Hepatic stellate cell (primary cell): Measurements from ENCODE around the gene TRMT44.

Source experiments
- DNase-seq: peaks from one replicate; pipeline ENCODE4 v3.0.0; 2011; ENCODE audit warnings: low spot score

Gene TRMT44

DNA sequence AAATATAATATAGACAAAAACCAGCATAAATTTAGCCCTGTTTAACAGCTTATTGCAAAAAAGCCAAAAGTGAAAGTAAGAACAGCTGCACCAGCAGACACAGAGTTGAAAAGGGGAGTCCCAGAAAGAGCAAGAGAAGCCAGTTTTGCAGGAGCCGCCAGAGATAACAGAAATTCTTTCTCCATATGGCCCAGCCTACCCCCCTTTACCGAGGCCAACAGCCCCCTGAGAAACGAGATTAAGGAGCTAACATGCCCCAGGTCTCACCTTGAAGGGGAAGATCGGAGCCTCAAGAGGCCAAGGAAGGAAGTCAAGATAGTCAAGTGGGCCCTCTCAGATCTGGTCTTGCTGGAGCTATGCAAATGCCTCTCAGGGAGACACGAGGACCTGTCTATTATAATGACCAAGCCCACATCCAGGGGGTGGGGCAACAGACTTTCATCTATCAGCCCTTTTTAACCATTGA, 4.9 kb upstream of the TRMT44 start:
- DNase-seq = peak; percentile 25

DNA sequence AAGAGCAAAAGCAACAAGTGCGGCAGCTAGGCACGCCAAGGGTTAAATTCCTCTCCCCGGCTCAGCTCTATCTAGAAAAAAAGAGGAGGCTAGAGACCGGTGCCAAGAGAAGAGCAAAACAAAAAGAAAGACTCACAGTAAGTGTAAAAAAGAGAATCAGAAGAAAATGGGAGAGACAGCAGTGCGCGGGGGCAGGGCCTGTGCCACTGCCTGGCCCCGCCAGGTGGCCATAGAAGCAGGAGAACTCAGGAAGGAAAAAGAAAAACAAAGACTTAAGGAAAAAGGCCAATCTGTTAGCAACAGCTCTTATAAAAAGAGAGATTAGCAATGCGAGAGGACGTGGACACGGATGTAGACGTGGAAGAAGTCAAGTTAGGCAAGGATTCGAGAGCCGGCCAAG, 3.3 kb upstream of the TRMT44 start:
- DNase-seq = no peak

DNA sequence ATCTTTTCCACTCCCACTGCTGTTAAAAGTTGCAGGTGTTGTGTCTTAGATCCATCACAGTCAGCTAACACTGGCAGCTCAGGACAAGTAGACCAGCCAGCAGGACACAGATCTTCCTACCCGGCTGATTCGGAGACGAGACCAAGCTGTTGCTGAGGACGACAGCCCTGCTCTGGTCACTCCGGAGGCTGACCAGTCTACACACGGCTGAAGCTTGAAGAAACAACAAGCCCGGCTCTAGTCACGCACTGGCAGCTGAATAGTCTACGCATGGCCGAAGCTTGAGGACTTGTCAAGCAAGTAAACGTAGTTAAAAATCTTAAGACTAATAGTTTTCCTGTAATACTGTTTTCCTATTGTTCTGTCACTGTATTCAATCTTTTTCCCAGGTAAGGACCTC, 1.8 kb upstream of the TRMT44 start:
- DNase-seq = no peak

DNA sequence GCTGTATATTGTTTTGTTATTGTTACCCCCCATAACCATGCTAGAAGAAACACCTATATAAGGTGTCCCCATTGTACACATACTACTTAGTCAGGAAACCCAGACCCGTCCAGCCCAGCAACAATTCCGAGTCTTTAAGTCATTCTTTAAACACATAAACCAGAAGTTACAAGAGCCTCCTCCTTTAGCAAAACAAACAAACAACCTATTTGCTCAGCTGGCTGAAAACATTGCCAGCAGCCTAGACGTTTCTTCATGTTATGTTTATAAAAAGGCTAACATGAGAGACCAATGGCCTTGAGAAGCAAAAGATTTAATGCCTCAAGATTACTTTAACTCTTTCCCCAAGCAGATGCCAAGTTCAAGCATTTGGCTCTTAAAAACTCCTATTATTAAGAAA, 1.4 kb upstream of the TRMT44 start:
- DNase-seq = no peak

DNA sequence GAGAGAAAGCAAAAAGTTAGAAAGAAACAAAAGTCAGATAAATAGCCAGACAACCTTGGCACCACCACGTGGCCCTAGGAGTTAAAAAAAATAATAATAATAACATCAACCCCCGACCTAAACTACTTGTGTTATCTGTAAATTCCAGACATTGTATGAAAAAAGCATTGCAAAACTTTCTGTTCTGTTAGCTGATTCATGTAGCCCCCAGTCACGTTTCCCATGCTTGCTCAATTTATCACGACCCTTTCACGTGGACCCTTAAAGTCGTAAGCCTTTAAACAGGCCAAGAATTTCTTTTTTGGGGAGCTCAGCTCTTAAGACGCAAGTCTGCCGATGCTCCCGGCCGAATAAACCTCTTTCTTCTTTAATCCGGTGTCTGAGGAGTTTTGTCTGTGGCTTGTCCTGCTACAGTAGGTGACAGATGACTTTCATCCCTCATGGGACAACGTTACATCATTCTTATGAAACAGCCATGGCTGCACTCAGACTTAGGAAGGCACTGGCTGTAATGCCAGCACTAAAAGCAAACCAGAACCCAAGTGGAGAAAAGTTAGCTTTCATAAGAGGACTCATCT, 574 bp upstream of the TRMT44 start:
- DNase-seq = no peak

DNA sequence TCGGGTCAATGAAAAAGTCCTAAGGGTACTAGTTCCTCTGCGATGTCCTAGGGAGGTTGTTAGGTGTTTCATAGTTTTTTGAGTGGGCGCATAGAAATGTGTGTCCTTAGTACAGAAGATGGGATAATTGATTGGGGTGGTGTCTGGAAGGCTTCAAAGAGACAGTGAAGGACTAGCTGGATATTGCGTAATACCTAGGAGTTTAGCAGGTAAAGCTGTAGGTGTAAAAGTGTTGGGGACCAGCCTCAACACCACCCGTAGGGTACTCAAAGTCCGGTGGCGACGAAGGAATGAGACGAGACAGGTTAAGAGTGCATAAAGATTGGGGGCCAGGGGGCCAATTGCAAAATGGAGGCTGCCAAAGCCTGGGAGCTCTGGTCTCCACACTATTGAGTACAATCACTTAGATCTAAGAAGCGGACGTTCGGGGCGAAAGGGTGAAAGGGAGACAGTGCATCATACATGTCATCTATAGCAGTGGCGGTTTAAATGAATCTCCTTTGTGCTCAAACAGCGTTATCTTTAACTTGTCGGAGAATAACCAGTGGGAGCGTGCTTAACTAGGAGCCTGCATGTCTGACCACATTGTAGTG, 1.0 kb downstream of the TRMT44 start:
- no peak for DNase-seq

DNA sequence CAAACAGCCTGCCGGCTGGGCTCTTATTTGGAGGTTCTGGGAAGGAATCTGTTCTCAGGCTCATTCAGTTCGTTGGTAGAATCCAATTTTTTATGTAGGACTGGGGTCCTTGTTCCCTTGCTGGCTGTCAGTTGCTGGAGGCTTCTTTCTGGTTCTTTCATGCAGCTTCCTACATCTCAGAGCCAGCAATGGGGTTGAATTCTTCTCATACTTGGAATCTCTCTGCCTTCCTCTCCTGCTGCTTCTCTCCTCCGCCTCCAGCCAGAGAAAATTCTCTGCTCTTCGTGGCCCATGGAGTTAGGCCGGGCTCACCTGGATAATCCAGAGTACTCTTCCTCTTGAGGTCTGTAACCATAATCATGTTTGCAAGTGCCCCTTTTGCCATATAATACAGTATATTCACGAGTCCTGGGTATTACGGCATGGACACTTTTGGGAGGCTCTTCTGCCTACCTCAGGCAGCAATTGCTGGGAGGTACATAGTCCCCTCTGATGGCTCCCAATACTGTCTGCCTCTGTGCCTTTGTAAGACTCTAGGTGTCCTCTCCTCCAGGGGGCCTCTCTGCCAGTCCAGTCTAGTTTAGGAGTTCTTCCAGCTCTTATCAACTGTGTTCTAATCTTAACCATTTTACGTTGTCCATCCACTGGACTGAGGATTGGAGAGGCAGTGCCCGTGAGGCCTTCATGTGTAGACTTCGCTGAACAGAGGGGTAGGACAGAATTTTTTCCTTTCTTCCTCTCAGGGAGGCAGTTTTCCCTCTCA, 2.2 kb downstream of the TRMT44 start:
- DNase-seq = no peak

DNA sequence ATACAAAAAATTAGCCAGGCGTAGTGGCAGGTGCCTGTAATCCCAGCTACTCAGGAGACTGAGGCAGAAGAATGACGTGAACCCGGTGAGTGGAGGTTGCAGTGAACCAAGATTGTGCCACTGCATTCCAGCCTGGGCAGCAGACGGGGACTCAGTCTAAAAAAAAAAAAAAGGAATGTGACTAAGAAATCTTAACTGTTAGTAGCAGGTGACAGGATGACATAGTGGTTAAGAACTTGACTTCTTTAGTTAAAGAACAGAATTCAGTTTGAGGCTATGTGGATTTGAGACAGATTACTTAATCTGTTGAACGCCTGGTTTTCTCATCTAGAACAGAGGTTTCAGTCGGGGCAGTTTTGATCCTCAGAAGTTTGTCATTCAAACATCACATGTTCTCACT, 3.2 kb downstream of the TRMT44 start:
- no peak for DNase-seq

DNA sequence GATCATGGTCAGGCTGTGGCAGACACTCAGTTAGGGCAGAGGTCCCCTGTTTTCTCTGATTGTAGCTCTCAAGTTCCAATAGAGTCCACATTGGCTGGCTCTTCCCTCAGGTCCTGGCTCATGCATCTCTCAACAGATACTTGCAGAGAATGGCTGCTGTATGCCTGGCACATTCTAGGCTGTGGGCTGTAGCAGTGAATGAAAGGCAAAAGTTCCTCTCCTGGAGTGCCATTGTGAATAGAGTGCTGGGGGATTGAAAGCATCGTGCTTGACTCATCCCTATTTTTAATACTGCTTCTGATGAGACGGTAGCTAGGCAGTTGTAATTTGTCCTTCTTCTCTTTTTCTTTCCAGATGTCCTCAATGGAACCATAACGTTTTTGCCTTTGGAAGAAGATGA, 5.5 kb downstream of the TRMT44 start:
- no peak for DNase-seq

DNA sequence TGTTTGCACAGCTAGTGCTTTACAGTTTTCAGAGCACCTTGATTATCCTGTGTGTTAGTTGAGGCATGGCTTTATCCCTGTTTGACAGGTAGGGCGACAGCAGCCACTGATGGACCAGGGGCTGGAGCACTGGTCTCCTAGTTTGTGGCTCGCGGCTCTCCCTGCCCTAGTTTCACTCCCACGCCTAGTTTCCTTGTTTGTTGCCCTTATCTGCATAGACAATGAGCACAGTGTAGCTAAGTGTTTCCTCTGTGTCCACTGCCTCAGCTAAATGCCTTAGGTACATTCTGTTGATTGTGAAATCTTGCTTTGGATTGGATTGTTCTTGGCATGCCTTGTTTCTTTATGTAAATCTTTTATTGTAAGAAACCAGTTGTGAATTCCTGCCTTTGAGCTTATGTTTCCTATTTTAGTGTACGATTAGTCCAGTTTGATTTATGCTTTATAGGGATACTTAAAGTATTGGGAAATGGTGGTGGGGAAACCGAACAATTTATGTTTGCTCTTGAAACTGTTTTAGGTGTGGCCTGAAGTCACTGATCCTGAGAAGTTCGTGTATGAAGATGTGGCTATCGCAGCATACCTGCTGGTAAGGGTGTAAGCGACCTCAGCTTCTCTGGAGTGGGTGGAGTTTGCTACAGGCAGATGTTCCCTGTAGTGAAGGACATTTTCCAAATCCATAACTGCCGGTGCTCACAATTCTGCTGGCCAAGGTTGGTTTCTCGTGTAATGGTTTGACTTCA, 11.0 kb downstream of the TRMT44 start:
- DNase-seq = no peak

DNA sequence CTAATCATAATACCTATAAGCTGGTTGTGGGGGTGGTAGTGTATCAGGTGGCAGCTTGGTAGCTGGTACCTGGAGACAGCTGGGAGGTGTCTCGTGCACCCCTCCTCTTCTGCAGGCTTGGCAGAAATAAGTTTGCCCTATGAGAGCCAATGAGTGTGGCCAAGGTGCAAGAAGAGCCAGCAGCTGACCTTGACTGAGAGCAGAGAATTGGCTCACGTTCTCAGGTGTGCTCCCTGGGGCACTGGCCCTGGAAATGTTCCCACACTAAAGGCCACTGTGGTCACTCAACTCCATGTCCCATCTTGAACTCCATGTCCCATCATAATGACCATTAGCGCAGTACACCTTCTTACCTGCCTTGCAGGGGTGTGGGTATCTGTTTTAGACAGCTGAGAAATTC, 13.4 kb downstream of the TRMT44 start:
- DNase-seq = no peak

DNA sequence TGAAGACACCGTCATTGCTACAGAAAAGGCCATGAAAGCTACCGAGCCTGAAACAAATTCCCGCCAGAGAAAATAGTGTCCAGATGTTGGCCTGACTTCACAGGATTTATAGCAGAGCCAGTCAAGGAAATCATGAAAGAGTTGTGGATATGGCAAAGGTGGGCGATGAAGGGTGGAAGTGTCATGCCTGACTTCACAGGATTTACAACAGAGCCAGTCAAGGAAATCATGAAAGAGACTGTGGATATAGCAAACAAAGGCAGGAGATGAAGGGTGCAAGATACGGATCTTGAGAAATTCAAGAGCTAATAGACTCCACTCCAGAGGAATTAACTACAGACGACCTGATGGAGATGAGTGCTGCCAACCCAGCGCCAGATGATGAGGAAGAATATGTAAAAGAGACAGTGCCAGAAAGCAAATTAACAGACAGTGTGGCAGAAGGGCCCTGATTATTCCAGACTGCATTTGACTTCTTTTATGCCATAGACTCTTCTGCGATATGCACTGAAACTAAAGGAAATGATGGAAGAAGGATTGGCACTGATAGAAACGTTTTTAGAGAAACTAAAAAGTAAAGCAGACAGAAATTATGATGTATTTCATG, 17.2 kb downstream of the TRMT44 start:
- no peak for DNase-seq

DNA sequence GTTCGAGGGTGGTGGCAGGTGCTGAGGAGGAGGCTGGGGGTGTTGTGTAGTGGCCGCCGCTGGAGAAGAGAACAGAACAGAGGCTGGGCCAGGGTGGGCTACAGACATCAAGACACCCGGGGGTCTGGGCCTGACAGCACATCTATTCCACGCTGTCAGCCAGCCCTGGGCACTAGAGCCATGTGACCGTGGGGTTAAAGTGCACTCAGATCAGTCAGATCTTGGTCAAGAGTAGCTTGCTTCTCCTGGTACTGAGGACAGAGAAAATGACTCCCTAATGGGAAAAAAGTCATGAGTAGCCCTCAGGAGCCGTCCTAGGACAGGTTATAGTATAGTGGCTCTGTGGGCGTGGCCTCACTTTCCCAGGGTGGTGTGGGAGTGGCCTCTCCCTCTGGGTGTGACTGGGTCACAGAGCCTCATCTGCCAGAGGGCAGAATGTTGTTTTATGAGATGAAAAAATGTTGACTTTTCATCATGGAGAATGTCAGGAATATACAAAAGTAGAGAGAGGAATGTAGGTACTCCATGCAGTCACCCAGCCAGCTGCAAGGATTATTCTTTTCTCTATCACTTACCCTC, 19.4 kb downstream of the TRMT44 start:
- DNase-seq = no peak

DNA sequence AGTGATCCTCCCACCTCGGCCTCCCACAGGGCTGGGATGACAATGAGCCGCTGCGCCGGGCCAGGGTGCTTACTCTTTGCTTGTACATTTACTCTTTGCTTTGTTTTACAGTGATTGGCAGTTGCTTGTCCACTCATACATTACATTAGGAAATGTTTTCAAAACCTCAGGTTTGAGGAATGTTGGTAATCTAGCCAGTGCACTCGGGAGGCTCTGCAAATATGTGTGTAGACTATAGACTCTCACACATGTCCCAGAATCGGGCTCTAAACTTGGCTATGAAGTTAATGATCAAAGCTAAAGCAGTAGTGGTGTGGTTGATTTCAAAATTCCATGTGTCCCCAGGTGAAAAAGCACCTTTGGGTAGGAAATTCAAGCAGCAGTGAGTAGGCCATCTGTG, 20.5 kb downstream of the TRMT44 start:
- no peak for DNase-seq

DNA sequence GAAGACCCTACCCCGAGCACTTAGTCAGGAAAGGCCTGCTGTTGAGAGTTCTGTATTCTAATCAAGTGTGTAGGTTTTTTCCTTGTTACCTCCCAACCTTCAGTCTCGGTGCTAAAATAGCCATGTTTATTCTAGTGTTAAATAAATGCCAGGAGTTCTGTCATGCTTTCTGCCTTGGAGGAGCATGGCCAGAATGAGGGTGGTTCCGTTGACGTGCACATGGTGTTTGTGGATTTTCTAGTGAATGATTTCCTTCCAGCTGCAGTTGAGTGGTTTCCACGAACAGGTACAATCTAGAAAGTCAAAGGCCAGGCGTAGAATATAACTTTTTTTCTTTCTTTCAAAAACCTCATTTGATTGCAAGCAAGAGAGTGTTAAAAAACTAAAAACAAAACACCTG, 21.0 kb downstream of the TRMT44 start:
- no peak for DNase-seq

DNA sequence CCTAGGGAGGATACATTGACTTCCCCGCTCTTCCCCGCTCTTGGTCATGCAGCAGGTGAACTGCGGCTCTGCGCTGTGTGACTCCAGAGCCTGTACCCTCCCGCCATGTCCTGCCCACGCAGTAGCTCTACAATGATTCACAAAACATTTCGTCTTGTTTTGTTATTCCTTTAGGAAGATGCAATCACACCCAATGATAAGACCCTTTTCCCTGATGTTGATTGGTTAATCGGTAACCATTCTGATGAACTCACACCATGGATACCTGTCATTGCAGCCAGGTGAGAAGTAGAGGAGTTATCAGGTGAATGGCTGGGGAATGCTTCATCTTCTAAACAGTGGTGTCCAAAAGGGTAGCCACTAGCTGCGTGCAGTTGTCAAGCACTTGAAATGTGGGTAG, 23.2 kb downstream of the TRMT44 start:
- no peak for DNase-seq

DNA sequence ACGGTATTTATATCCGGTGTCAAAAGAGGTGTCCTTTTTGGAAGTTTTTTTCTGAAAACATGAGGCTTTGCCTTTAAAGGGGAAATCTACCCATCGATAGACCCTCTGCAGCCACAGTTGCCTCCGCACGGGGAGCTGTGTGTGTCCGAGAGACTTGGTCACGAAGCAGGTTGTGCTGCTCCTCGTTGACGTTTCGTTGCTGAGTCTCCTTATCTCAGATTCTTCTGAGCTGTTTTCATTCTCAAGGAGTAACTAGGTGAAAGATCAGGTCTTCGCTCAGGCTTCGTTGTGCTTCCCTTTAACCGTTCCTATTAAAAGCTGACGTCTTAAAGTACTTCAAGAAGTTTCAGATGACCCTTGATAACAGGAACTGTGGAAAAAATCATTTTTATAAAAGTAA, 23.8 kb downstream of the TRMT44 start:
- DNase-seq = no peak

DNA sequence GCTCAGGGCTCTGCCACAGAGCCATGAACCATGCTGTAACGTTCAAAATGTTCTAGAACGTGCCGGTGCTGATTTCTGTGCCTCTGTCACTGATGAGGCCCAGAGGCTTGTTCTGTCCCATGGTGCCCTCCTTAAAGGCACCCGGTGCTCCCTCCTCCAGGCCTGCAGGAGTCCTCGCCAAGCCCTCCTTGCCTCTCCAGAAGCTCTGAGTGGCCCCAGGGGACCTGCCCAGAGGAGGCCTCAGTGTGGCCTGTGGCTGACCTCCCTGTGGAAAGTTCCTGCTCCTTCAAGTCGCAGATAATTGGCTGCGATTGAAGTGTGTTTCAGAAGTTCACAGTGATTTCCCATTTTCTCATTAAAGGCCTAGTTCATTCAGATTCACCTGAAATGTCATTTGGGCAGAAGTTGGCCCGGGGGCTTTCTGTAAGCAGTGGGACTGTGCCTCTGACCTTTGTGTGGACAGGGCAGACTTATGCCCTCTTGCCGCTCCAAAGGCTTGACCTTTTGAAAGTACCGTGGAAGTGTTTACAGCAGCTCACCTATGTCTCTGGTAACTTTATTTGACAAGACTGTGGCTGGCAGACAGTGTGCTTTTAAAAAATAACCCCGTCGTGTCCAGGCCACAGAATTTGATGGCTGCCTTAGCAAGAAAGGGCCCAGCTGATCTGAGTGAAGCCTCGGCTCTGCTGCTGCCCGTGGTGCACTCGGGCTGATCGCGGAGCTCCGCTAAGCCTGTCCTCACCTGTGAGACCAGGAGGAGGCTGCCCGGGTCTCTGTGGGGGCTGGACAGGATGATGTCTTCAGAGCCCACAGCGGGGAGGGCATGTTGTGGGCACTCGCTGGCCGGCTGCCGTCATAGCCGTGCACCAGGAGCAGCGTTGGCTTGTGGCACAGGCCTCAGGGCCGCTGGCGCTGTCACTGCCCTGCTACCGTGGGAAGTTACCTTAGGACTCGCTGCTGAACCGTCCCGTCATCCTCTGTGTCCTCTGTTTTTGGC, 25.3 kb downstream of the TRMT44 start:
- DNase-seq = no peak

DNA sequence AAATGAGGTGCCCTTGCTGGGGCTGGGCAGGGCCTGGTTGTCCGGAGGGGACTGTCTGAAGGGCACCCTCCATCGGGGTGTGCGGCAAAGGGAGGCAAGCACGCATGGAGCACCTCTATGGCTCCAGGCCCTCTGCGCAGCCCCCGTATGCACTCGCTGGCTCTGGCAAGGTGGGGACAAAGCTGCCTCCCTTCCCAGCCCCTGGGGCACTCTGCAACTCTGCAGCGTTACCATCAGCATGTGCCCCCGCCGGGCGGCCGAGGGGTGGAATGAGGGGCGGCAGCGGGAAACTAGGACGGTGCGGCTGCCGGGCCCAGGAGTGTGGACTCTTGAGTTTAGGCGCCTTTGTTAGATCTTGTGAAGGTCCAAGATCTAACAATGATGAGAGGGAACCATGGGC, 26.4 kb downstream of the TRMT44 start:
- no peak for DNase-seq

DNA sequence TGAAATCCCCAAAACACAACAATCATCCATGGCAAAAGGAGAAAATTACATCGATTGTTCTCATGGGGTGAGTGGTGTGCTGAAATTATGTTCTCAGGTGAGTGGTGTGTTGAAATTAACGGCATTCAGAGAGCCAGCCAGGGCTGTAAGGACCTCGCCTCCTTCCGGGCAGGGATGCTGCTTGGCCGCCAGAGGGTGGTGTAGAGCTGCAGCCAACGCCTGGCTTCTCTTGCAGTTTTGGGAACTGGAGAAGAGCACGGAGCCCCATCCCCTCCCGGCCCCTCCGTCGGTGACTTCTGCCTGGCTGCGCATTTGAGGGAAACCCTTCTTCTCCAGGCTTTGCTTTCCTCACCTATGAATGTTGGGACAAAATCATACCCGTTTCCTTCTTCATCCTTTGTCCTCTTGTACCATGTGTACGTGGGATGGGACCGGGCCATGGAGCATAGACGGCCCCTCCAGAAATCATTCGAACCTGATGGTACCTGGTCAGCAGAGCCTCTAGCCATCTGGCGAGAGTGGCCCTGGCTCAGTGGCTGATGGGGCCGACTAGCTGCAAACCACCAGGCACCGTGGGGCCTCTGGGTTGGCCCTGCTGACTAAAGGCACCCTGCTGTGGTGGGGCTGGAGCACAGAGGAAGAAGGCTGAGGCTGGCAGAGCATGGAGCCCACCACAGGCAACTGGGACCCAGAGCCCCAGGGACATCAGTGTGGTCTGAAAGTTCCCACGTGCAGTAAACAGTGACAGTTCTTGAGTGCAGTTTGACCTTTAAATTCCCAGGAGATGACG, 28.4 kb downstream of the TRMT44 start:
- peak; percentile 75 for DNase-seq
